Measurements from ENCODE around the gene PRDM16. TPM values are rescaled to one million over a fixed set of nuclear protein-coding genes. Genes with fewer than 3 reads are reported as not detected.

Gene PRDM16
- total RNA-seq, 1 donor from 2014 or later: 0.43 TPM

DNA sequence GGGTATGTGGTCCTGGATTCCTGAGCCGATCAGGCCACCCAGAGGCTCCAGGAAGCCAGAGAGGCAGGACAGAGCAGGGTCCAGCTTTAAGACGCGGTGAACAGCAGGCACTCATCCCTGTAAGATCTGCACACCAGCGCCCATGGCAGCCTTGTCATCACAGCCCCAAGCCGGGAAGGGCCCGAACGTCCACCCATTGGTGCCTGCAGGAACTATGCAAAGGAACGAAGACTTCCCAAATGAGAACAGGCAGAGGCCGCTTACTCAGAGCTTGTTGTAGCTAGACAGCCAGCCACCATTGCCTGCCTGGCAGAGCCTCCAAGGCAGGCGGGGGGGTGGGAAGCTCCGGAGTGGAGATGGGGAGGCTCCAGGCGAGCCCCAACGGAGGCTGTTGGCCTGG lies 373.3 kb downstream of the PRDM16 start:
- Histone ChIP-seq H2AFZ (ENCODE audit: low read depth, low read length) (no peak overlapping the region), H3K9ac (ENCODE audit: low read length) (no peak overlapping the region), H4K20me1 (ENCODE audit: insufficient read depth, low read length) (no peaks in the 10 kb centered on the region), H3K27me3 (ENCODE audit: insufficient read depth, low read length) (peaks cover 37% of the 10 kb centered on the region), H3K36me3 (ENCODE audit: insufficient read depth, low read length) (no peaks in the 10 kb centered on the region), H3K4me3 (ENCODE audit: insufficient read depth, low read depth, low read length) (no peak overlapping the region), H3K79me2 (ENCODE audit: insufficient read depth, low read length) (no peaks in the 10 kb centered on the region), H3K9me3 (ENCODE audit: insufficient read depth, low read depth, low read length) (peaks cover under 1% of the 10 kb centered on the region), H3K4me2 (ENCODE audit: low read length) (no peak overlapping the region), H3K27ac (ENCODE audit: low read depth, low read length) (no peak overlapping the region), H3K4me1 (ENCODE audit: insufficient read depth, low read length) (no peaks in the 10 kb centered on the region)
- no peak overlapping the region for H3K27ac Mint-ChIP-seq (ENCODE audit: unreplicated experiment)
- TF ChIP-seq EZH2 (IDR thresholded peaks at IDR 0.05; ENCODE audit: insufficient read depth, low read length) (no peak), CTCF (IDR thresholded peaks at IDR 0.05; ENCODE audit: insufficient read depth, low read depth, low read length) (no peak)
- H3K36me3 Mint-ChIP-seq (ENCODE audit: low read depth, unreplicated experiment): no peaks in the 10 kb centered on the region
- H3K4me3 Mint-ChIP-seq (ENCODE audit: unreplicated experiment): no peak overlapping the region
- H3K4me1 Mint-ChIP-seq (ENCODE audit: low read depth, unreplicated experiment): no peaks in the 10 kb centered on the region
- no peak for FAIRE-seq
- peaks cover 11% of the 10 kb centered on the region for H3K9me3 Mint-ChIP-seq (ENCODE audit: unreplicated experiment)
- peaks cover 28% of the 10 kb centered on the region for H3K27me3 Mint-ChIP-seq (ENCODE audit: low read depth, unreplicated experiment)
- DNase-seq (ENCODE audit: low read depth): no peak

DNA sequence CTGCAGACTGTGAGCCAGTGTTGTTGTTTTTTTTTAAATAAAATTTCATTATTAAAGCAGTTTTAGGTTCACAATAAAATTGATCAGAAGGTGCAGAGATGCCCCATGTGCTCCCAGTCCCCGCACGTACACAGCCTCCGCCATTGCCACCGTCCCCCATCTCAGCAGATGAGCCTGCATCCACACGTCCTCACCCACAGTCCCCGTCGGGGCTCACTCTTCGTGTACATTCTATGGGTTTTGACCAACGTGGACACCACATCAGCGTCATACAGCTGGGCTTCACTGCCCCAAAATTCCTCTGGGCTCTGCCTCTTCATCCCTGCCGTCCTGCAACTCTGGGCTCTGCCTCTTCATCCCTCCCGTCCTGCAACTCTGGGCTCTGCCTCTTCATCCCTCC lies 373.9 kb downstream of the PRDM16 start:
- no peaks in the 10 kb centered on the region for H3K79me2 ChIP-seq (ENCODE audit: insufficient read depth, low read length)
- H3K4me1 Mint-ChIP-seq (ENCODE audit: low read depth, unreplicated experiment): no peaks in the 10 kb centered on the region

More for the DNA sequence above, 373.9 kb downstream of the PRDM16 start:
- TF ChIP-seq CTCF (IDR thresholded peaks at IDR 0.05; ENCODE audit: insufficient read depth, low read depth, low read length) (no peak), EZH2 (IDR thresholded peaks at IDR 0.05; ENCODE audit: insufficient read depth, low read length) (no peak)
- no peak overlapping the region for H3K9ac ChIP-seq (ENCODE audit: low read length)
- peaks cover 37% of the 10 kb centered on the region for H3K27me3 ChIP-seq (ENCODE audit: insufficient read depth, low read length)
- DNase-seq (ENCODE audit: low read depth) (no peak), FAIRE-seq (no peak)
- no peak overlapping the region for H3K4me2 ChIP-seq (ENCODE audit: low read length)
- H2AFZ ChIP-seq (ENCODE audit: low read depth, low read length): no peak overlapping the region
- H4K20me1 ChIP-seq (ENCODE audit: insufficient read depth, low read length): no peaks in the 10 kb centered on the region
- H3K4me3 ChIP-seq (ENCODE audit: insufficient read depth, low read depth, low read length): no peak overlapping the region
- Mint-ChIP-seq H3K27me3 (ENCODE audit: low read depth, unreplicated experiment) (peaks cover 28% of the 10 kb centered on the region), H3K27ac (ENCODE audit: unreplicated experiment) (no peak overlapping the region), H3K4me3 (ENCODE audit: unreplicated experiment) (no peak overlapping the region), H3K36me3 (ENCODE audit: low read depth, unreplicated experiment) (no peaks in the 10 kb centered on the region), H3K9me3 (ENCODE audit: unreplicated experiment) (peaks cover 9% of the 10 kb centered on the region)
- H3K27ac ChIP-seq (ENCODE audit: low read depth, low read length): no peak overlapping the region
- H3K36me3 ChIP-seq (ENCODE audit: insufficient read depth, low read length): no peaks in the 10 kb centered on the region
- H3K4me1 ChIP-seq (ENCODE audit: insufficient read depth, low read length): no peaks in the 10 kb centered on the region
- peaks cover 4% of the 10 kb centered on the region for H3K9me3 ChIP-seq (ENCODE audit: insufficient read depth, low read depth, low read length)

All from astrocyte (in vitro differentiated cells and primary cell).